Right forelimb (tissue), 1 donor: ENCODE results near the gene FRMD4A.
"Not testable (repeated sequence)": the region's sequence is repeated elsewhere in the genome, so short reads cannot be mapped to it uniquely, and the experiment has no call there.

Experiments
- DNase-seq: peaks from one replicate; pipeline ENCODE4 v3.0.0-alpha.2; 2018

Gene FRMD4A

DNA sequence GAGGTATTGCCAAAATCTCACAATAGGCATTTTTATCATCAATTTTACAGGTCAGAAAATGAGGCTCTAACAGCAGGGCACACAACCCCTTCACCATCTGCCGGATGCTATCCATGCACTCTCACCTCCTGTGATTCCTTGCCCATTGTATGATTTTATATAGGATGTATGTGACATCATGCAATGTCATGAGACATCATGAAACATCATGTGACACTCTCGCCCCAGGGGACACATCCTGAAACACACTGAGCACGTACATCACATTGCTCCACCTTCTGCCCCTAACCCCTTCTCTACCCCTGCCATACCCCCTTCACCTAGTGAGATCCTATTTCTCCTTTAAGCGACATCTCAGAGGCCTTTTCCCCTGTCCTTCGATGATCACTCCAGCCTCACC is 189.4 kb downstream of the FRMD4A start:
- DNase-seq, result no peak

DNA sequence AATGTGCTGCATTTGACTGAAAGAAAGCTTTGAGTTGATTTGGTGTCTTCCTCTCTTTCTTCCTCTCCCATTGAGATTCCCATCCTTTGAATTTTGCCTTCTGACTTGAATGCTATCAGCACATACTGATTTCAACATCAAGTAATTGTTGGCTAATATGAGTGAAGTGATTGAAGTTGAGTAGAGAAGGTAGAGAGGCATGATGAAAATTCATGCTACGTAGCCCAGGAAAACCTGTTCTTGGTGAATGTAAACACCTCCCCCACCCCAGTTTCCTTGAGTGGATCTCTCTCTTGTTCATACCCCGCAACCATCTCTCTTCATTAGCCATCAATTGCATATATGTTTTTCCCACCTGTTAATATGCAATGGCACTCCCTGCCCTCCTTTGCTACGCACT is 193.3 kb downstream of the FRMD4A start:
- DNase-seq, result no peak

DNA sequence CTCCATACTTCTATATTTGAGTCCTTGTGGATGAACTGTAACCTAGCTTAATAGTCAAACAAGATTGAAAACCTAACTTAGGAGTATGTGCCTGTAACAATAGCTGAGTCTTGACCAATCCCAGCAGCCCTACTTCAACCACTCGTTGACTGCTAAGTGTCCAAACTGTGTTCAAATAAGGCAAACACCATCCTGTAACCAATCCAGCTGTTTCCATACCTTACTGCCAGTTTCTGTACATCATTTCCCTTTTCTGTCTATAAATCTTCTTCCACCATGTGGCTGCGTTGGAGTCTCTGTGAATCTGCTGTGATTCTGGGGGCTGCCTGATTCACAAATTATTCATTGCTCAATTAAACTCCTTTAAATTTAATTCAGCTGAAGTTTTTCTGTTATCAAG is 195.5 kb downstream of the FRMD4A start:
- DNase-seq, result not testable (repeated sequence)

DNA sequence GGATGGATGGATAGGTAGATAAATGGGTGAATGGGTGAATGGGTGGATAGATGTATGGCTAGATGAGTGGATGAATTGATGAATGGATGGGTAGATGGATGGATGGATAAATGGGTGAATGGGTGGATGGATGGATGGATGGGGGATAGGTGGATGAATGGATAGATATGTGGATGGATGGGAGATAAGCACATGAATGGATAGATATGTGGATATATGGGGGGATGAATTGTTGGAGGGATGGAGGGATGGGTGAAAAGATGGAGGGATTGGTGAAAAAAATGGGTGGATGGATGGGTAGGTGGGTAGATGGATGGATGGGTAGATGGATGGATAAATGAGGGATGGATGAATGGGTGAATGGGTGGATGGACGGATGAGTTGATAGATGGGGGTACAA is 196.4 kb downstream of the FRMD4A start:
- DNase-seq, result no peak

DNA sequence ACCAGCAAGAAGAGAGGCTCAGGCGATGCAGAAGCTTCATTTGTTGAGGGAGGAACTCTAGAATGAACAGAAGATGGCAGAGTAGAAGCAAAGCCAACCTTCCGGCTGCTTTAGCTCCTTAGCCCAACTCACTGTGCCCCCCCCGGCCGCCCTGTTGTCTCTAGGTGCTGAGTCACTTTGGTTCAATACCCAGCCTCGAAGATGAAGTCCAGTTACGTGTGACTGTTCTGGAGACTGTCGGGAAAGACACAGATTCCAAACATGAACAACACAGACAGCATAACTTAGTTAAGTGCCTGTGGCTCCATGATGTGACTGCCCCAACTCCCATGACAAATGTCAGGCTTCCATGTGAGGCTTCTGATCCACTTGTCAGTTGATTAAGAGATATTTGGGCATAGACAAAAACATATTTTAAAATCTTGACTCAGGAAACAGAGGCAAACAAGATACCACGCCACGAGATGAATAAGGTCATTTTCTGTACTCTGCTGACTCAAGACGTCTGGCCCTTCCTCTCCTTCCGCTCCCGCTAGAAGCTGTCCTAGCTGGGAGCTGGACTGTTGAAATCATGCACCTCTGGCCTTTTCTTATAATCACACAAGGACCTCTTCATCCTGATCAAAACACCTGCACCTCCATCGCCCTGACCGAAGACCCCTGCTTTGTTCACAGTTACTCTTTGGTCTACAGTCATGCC is 199.3 kb downstream of the FRMD4A start:
- DNase-seq, result no peak

DNA sequence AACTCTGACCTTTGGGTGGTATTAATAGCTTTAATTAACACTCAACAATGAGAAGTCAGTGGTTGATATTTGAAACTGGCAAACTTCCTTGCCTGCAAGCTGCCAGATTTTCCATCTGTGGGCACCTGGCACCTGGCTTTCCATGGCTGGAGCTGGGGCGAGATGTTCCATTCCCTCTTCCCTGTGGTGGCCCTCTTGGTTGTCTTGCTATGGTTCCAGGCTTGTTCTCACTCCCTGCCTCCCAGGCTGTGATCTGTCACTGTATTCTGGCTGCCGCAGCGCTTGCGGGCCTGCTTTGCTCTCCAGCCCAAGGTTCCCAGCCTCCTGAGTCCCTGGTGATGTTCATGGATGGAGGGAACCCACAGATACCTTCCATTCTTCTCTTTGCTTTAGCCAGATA is 201.0 kb downstream of the FRMD4A start:
- DNase-seq, result no peak

DNA sequence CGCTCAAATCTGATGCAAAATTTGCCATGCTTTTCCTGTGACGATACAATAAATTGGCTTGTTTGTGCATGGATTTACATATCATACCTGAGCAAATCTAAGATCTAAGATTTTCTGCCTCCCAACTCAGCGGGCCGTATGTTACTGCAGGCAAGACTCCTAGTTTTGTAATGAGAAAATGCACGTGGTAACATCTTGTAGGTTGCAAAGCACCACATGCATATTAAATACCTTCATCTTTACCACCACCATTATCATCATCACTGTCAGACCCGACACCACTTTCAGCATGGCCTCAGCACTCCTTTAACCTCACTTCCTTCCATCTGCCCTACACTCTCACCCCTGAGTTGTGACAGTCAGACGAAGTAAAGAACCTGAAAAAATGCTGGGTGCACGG is 202.2 kb downstream of the FRMD4A start:
- no peak for DNase-seq

DNA sequence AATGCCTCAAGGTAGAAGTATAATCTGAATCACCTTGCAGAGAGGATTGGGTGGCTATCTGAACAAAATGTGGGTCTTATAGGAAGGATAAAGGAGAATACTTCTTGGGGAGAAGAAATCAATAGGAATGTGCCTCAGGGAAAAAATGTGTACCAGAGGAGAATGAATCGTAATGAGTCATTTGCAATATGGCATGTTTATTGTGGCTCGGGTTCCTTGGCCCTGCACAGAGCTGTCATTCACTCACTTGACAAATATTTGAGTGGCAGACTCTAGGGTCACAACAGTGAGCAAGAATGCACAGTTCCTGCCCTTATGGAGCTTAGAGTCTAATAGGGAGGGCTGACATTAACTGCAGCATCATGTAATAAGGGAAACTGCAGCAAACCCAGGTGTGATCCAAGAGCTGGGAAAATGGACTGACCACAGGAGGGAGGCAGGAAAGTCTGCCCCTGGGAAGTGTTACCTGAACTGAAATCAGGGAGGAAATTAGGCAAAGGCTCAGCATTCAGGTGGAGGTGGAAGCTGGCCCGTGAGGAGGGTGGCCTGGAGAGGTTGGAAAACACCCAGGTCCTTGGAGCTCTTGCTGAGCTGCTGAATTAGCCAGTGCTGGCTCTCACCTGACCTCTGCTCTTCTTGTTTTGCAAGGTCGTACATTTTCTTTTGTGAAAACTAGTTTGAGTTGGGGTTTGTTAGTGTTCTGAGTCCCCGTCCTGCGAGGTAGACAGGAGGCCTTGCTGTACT is 203.9 kb downstream of the FRMD4A start:
- no peak for DNase-seq

DNA sequence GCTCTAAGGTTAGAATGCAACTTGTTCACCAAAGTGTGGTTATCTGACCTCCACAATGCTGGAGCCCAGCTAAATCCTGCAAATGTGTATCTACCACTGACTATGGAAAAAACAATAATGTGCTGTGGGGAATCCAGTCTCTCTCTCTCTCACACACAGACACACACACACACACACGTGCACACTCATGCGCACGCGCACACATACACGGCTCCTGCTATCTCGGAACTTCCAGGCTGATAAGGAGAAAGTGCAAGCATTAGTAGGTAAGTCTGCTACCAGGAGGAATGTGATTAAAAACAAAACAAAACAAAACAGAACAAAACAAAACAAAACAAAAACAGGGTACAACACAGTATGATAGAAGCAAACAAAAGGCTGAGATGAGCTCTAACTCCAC is 205.2 kb downstream of the FRMD4A start:
- no peak for DNase-seq

DNA sequence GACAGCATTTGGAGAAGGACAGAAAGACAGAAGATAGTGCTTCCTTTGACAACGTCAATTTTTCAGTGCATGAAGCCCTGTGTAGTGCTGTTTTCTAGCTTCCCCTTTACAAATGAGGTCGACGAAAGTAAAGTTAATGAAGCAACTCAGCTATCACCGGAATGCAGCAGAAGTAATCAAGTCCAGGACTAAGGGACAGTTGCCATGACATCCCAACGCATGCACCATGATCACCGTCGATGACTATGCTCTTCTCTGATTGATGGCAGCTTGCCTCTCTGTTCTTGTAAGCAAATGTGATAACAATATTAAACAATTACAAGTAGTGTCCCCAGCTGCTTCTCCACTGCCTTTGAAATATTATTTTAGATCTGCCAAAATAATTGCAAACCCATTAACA is 205.8 kb downstream of the FRMD4A start:
- DNase-seq, result no peak

DNA sequence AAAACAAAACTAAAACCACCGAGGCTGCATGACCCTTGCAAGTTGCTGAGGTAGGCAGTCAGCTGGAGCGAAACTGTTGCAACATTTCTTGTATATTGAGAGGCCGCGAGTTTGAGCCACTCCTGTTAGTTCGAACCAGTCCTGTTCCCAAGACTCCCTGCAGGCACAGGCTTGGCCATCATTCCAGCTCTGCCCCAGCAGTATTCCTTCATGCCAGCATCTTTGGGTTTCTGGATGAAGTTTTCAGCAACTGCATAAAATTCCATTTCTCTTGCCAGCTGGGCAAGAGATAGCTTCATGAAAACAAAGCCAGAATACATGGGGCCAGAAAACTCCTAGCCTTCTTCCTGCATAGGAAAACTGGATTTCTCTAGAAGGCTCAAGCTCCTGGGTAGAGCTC is 207.6 kb downstream of the FRMD4A start:
- no peak for DNase-seq

DNA sequence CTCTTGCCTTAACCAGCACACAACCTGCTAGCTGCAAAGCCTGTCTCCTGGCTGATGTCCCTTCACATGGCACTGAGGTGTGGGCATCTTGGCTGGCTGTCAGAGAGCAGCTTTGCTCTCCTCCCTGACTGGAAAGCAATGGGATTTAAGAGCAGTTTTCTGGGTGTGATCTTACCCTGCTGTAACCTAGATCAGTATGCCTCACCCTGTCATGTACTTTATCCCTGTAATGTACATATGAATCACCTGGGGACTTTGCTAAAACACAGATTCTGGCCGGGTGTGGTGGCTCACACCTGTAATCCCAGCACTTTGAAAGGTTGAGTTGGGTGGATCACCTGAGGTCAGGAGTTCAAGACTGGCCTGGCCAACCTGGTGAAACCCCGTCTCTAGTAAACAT is 209.9 kb downstream of the FRMD4A start:
- no peak for DNase-seq

DNA sequence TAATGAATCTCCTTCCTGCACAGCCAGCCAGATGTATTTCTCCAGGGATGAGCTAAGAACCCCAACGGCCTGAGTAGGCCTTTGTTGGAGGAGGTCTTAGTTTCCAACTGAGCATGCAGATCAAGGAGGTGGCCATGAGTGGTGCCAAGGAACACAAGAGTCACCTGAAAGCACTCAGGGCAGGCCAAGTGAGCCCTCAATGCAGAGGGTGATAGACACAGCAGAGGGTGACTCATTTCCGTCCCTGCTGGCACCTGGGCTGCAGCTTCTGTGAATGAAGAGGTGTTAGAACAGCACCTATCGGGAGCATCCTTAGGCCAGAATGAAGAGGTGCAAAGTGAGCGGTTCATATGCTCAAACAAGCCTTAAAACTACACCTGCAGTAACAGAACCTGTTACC is 211.8 kb downstream of the FRMD4A start:
- no peak for DNase-seq

DNA sequence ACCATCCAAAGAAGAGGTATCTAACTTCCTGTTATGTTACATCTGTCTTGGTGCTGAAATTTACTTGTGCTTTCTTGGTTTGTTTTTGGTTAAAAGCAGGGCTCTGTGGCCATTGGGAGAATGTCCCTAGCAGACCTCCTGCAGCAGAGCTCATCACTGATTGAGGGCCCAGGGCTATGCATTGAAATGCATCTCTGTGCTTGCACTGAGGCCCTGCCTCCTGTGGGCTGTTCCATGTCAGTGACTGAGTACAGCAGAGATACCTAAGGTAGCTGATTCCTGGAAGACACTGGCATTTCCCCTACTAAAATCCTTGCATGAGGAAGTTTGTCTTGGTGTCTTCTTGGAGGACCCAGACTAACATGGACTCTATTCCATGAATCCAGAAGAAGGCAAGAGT is 213.9 kb downstream of the FRMD4A start:
- no peak for DNase-seq

DNA sequence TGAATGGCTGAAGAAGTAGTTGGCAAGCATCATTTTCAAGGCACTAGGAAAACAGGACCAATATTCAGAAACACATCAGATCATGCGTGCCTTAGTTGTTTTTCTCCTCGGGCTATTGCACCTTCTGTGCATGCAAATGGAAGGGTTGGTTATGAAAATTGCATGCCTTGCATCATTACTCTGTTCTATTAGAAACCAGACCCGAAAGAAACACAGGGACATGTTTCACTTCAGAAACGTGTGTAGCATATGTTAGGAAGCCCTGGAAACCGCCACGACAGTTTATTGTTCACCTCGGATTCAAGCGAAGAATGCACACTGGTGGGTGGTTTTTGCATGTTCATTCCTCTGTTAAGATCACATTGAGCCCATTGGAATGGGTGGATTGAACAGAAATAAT is 214.7 kb downstream of the FRMD4A start:
- no peak for DNase-seq

DNA sequence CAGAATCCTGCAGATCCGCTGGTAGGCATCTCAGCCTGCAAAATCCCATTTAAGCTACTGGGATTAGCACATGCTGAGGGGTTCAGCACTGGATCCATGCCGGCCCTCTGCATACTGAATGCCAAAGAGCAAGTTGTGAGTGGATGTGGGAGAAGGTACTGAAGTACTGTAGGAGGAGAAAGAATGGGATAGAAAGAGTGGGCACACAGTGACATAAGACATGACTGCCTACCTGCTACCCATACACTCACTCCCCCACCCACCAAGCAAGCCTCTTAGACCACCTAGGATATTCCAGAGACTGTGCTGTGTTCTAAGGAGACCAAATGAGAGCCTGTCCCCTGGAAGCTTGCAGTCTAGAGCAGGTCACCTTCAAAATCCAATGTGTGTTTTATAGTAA is 215.9 kb downstream of the FRMD4A start:
- no peak for DNase-seq

DNA sequence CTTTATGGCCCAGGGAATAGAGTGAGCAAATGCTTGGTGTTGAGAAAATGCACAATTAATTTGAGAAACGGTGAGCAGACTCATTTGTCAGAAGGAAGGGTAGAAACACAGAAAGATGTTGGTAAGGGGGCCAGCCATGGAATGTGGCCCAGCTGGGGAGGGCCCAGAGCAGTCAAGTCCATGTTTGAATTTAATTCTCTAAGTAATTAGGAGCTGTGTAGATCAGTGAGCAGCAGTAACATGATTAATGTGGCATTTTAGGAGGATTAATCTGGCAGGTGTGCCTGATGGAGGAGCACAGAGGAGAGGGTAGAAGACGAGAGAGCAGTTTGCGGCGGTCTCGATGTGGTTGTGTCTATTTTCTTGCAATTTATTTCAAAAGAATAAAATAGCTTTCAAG is 218.7 kb downstream of the FRMD4A start:
- no peak for DNase-seq

DNA sequence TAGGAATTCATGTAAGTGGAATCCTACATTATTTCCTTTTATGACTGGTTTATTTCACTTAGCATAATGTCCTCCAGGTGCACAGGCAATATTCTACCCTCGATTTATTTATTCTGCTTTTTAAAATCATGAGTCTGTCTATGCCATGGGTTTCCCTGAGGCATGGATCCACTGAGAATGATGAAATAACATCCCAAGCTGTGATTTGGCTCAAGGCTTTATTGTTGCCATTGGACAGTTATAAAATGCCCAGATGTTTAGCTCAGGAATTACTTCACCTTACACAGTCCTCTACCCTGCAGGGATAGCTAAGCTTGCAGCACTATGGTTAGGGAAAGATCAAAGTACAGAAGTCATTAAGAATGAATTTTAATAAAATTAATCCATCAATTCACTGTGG is 219.5 kb downstream of the FRMD4A start:
- DNase-seq, result no peak

DNA sequence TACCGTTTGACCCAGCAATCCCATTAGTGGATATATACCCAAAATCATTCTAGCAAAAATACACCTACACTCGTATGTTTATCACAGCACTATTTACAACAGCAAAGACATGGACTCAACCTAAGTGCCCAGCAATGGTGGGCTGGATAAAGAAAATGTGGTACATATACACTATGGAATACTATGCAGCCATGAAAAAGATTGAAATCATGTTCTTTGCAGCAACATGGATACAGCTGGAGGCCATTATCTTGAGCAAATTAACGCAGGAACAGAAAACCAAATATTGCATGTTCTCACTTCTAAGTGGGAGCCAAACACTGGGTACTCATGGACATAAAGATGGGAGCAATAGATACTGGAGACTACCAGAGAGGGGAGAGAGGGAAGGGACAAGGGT is 223.9 kb downstream of the FRMD4A start:
- DNase-seq, result no peak

DNA sequence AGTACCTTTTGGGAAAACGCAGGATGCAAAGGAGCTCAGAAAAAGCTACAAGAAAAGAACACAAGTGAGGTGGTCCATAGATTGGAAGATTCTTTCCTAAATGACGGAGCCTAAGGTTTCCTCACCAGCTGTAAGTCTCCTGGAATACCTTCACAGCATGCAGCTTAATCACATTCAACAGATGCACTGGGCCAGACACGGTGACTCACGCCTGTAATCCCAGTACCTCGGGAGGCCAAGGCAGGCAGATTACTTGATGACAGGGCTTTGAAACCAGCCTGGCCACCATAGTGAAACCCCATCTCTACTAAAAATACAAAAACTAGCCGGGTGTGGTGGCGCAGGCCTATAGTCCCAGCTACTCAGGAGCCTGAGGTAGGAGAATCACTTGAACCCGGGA is 228.7 kb downstream of the FRMD4A start:
- no peak for DNase-seq

DNA sequence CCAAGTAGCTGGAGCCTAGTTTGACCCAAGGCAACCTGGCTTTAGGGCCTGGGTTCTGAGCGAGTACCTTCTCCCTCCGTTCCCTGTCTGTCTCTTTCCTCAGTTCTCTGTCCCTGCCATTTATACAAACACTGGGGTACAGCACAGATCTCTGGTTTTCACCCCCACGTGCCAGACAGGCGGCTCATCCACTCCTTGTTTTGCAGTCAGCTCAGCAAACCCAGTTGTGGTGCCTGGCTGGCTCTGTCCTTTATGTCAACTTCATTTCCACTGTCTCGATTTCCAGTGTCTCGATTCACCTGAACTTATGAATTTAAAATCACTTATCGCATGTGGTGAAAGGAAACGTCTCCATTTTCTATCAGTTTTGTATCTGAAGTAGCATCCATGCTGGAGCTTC is 230.8 kb downstream of the FRMD4A start:
- no peak for DNase-seq

DNA sequence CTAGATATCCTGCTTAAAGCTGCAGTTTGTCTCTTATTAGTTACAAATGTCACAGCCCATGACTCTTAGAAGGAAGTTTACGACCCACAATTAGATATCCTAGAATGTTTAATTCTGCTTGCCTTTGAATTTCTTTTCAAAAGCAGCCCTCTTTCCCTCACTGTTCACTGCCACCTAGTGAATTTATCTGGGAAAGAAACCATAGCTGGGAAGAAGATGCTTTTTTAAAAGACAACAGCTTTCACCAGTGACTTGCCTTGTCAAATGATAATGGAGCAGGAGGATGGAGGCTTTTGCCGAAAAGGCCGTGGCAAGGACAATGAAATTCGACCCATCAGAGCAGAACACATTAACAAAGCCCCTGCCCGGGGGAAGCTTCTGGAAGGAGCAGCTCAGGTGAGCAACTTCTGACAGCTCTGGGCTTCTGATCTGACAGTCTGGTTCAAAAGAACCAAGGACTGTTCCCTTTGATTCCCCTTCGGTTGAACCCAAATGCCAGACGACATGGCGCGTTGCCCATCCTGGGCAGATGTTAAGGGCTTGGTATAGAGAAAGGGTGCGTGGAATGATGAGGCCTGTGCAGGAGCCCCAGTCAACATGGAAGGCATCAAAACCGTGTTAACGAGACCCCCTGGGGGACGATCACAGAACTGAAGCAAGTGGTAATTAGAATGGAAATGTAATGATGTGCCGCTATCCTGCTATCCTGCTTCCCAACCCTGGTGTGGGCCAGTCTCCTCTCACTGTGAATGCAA is 236.8 kb downstream of the FRMD4A start:
- DNase-seq, result no peak

DNA sequence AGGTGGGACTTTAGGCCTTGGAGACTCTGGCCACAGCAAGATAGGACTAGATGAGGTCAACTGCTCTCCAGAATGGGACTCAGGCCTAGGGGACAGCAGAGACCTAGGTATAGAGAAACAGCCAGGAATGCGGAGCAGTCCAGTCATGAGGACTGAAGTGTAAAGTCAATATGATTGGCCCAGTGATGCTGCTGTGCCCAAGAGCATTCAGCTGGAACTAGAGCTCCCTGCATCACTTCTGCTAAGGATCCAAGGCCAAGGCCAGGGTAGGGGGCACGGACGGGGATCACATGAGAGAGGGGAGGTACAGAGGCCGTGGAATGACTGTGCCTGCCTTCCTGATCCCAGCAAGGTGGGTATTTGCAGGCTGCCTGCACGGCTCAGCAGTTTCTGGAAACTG is 237.9 kb downstream of the FRMD4A start:
- DNase-seq, result no peak
